ENCODE data around the gene DIAPH2.
"Not testable (repeated sequence)": the region's sequence is repeated elsewhere in the genome, so short reads cannot be mapped to it uniquely, and the experiment has no call there.

The DIAPH2 gene

DNA sequence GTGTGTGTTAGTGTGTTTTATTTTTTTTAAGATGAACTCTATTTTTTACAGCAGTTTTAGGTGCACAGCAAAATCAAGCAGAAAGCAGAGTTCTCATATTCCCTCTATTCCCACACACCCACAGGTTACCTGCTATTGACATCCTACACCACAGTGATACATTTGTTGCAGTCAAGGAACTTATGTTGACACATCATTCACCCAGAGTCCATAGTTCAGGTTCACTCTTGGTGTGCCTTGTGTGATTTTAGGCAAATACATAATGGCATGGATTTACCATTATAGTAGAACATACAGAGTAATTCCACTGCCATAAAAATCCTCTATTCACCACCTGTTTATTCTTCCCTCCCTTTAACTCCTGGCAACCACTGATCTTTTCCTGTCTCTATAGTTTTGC is 28.7 kb downstream of the DIAPH2 start:
- no peak for DNase-seq (ENCODE audit: low read depth)
- TF ChIP-seq, protein P1, sequence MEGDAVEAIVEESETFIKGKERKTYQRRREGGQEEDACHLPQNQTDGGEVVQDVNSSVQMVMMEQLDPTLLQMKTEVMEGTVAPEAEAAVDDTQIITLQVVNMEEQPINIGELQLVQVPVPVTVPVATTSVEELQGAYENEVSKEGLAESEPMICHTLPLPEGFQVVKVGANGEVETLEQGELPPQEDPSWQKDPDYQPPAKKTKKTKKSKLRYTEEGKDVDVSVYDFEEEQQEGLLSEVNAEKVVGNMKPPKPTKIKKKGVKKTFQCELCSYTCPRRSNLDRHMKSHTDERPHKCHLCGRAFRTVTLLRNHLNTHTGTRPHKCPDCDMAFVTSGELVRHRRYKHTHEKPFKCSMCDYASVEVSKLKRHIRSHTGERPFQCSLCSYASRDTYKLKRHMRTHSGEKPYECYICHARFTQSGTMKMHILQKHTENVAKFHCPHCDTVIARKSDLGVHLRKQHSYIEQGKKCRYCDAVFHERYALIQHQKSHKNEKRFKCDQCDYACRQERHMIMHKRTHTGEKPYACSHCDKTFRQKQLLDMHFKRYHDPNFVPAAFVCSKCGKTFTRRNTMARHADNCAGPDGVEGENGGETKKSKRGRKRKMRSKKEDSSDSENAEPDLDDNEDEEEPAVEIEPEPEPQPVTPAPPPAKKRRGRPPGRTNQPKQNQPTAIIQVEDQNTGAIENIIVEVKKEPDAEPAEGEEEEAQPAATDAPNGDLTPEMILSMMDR (IDR thresholded peaks at IDR 0.05; ENCODE audit: low read length, missing control alignments) = no peak
- no peak overlapping the region for H3K4me3 ChIP-seq (replicated peaks; ENCODE audit: low read depth, low read length)

DNA sequence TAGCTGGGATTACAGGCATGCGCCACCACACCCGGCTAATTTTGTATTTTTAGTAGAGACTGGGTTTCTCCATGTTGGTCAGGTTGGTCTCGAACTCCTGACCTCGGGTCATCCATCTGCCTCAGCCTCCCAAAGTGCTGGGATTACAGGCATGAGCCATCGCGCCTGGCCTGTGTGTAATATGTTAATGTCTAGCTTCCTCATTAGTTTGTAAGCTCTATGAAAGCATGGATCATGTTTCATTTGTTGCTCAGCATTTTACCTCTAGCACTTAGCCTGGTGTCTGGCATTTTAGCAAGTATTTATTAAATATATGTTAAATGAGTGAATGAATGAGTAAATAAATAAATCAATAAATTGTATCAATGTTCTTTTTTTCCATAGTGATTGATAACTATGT is 29.8 kb downstream of the DIAPH2 start:
- DNase-seq (ENCODE audit: low read depth); H3K4me3 ChIP-seq (replicated peaks; ENCODE audit: low read depth, low read length): not testable (repeated sequence)

DNA sequence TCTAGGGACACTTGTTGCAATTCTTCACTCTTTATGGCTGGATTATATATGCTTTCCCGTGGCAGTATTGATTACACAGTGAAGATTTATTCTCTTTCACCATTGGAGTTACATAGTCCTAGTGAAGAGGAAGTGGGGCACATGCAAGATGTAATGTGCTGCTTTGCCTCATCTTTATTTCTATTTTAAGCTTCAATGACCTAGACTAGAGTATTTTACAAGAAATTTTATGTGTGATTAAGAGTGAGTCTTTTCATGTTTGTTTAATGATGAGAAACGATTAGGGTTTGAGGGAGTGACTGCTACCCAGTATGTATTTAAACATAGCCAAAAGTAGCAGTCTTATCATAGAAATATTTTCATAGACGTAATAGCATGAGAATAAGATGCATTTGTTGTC is 30.8 kb downstream of the DIAPH2 start:
- peak; percentile 18 for DNase-seq (ENCODE audit: low read depth)
- TF ChIP-seq, protein P1 (IDR thresholded peaks at IDR 0.05; ENCODE audit: low read length, missing control alignments) = no peak
- H3K4me3 ChIP-seq (replicated peaks; ENCODE audit: low read depth, low read length) = no peak overlapping the region

DNA sequence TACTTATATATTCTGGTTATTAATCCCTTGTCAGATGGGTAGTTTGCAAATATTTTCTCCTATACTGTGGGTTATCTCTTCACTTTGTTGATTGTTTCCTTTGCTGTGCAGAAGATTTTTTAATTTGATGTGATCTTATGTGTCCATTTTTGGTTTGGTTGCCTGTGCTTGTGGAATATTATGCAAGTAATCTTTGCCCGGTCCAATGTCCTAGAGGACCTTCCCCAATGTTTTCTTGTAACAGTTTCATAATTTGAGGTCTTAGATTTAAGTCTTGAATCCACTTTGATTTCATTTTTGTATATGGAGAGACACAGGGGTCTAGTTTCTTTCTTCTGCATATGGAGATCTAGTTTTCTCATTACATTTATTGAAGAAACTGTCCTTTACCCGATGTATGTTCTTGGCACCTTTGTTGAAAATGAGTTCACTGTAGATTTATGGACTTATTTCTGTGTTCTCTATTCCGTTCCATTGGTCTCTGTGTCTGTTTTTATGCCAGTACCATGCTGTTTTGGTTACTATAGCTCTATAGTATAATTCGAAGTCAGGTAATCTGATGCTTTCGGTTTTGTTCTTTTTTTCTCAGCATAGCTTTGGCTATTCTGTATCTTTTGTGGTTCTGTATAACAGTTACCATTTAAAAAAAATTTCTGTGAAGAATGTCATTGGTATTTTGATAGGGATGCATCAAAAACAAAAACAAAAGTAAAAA is 34.7 kb downstream of the DIAPH2 start:
- no peak overlapping the region for H3K4me3 ChIP-seq (replicated peaks; ENCODE audit: low read depth, low read length)
- TF ChIP-seq, protein P1 (IDR thresholded peaks at IDR 0.05; ENCODE audit: low read length, missing control alignments) = no peak
- no peak for DNase-seq (ENCODE audit: low read depth)

DNA sequence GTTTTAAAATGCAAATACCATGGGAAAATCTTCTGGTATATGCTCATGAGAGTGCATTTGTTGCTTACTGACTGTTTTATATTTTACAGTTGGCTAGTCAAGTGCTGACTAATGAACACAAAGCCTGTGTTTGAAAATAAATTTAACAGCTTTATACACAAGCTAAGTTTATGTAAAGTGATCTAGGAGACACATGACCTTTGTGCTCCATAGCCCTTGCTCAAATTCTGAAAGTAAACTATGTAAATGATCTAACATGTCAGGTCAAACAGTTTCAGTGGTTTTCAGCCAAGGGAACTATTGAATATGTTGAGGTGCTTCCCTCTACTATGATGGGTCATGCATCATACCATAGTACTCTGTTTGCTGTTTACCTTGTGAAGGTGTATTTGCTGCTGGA is 36.7 kb downstream of the DIAPH2 start:
- H3K4me3 ChIP-seq (replicated peaks; ENCODE audit: low read depth, low read length) = no peak overlapping the region
- DNase-seq (ENCODE audit: low read depth) = no peak
- TF ChIP-seq, protein P1 (IDR thresholded peaks at IDR 0.05; ENCODE audit: low read length, missing control alignments) = no peak

DNA sequence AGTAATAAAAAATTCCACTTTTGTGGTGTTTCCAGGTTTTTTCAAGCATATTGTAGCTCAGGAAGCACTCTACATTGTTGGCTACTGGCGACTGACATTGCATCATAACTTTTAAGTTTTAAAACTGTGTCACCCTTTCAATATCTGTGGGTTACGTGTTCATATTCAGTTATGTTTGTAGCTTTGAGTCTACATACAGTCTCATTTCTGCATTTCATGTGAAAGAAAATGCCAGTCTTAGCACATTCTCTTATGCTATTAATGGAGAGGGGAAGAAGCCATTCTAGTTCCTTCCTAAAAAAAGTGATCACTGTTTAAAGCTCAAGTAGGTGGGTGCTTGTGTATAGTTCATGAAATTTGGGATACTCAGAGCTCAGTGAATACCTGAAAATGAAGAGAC is 38.1 kb downstream of the DIAPH2 start:
- TF ChIP-seq, protein P1 (IDR thresholded peaks at IDR 0.05; ENCODE audit: low read length, missing control alignments) = no peak
- no peak for DNase-seq (ENCODE audit: low read depth)
- H3K4me3 ChIP-seq (replicated peaks; ENCODE audit: low read depth, low read length) = no peak overlapping the region

DNA sequence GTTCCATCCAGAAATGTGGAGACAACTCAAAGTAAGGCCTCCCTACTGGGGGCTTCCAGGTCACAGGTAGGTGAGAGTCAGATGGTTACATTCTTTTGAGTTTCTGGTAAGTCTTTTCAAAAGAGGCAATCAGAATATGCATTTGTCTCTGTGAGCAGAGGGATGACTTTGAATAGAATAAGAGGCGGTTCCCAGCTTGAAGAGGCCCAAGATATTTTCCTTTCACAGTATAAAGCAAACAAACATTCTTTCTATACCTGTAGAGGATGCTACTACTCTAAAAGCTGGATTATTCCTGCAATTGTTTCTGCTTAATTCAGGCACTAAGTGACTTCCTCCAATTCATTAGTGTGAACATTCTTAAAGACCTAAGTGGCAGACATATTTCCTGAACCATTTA is 44.4 kb downstream of the DIAPH2 start:
- DNase-seq (ENCODE audit: low read depth) = no peak
- TF ChIP-seq, protein P1 (IDR thresholded peaks at IDR 0.05; ENCODE audit: low read length, missing control alignments) = no peak
- H3K4me3 ChIP-seq (replicated peaks; ENCODE audit: low read depth, low read length) = no peak overlapping the region

Data from fibroblast of pulmonary artery (primary cell).